NT2/D1 (cell line): ENCODE data around the gene AQP1.

Source experiments
- YY1 ChIP-seq: IDR thresholded peaks from 2 replicates; pipeline ENCODE4 v1.6.1; 2011; ENCODE audit not compliant: insufficient read length, insufficient read depth
- ZNF274 ChIP-seq: IDR thresholded peaks from 2 replicates; pipeline ENCODE4 v1.6.1; 2011; ENCODE audit warnings: mild to moderate bottlenecking, low read depth, low read length

DNA sequence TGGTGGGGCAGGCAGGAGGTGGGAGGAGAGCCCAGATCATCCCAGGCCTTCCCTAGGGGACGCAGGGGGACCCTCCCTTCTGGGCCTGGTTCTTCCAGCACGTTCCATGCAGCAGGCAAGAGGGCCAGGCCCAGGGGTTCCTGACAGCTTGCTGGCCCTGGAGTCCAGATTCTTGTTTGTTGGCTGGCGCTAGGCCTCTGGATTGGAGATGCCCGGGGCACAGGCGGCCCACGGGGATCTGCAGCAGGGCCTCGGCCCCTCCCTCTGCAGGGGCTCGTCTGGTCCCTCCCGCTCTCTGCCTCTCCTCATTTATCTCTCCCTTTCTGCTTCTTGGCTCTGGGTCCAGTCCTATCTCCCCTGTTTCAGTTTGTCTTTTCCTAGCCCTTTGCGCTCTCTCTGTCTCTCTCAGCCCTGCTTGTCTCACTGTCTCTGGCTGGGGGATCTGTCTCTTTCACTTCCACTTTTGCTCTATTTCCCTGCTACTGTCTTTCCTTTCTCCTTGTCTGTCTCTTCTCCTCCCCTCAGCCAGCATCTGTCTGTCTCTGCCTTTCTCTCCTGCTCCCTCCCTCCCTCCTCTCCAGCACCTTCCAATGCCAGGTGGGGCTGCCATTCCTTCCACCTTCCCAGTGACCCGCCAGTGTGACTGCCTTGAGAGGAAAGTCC is 1.1 kb upstream of the AQP1 start:
- no peak for TF ChIP-seq YY1
- no peak for TF ChIP-seq ZNF274
